ENCODE data around the gene SLC4A1AP. TPM values are rescaled to one million over a fixed set of nuclear protein-coding genes. Genes with fewer than 3 reads are reported as not detected.

The SLC4A1AP gene
- total and polyA plus RNA-seq, 9 of the 15 experiments (the other 6 are each of a cell fraction or from before 2014, with no cell fraction given), result 8.1 to 40.5 (median 35.3) TPM

DNA sequence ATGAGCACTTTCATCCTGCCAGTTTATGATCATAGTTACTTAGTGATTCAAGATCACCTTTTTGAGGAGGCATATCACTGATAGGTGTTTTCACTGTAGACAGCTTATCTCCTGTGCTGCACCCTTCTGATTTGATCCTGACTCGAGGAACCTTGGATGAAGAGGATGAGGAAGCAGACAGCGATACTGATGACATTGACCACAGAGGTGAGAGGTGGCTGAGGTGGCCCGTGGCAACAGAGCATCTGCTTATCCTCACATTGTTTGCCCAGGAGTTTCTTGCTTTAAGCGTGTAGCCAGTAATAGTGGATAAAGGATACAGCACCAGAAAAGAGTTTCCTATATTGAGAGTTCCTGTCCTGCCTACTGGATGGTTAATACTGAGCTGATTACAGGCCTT, 16.0 kb upstream of the SLC4A1AP start (continued):
- TF ChIP-seq CTCFL (IDR thresholded peaks at IDR 0.05; ENCODE audit: borderline replicate concordance, insufficient read depth, low read depth, low read length, poor library complexity, severe bottlenecking) (no peak), ZNF311 (CRISPR knock-in tag; IDR thresholded peaks at IDR 0.05) (no peak), FOXA3 (CRISPR knock-in tag; conservative IDR thresholded peaks at IDR 0.05 in 1 of 2, IDR thresholded peaks at IDR 0.05 in 1 of 2) (peak in 1 of 2 experiments; percentile 67; a peak in 1 of 4 replicates), ZNF280A (IDR thresholded peaks at IDR 0.05; ENCODE audit: low read depth, partially characterized antibody) (no peak), GTF3C2 (IDR thresholded peaks at IDR 0.05; ENCODE audit: borderline replicate concordance, extremely low read depth, insufficient read length) (no peak)
- TF ChIP-seq, protein P1, sequence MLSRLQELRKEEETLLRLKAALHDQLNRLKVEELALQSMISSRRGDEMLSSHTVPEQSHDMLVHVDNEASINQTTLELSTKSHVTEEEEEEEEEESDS (CRISPR knock-in tag; IDR thresholded peaks at IDR 0.05), result no peak
- TF ChIP-seq, protein P2, sequence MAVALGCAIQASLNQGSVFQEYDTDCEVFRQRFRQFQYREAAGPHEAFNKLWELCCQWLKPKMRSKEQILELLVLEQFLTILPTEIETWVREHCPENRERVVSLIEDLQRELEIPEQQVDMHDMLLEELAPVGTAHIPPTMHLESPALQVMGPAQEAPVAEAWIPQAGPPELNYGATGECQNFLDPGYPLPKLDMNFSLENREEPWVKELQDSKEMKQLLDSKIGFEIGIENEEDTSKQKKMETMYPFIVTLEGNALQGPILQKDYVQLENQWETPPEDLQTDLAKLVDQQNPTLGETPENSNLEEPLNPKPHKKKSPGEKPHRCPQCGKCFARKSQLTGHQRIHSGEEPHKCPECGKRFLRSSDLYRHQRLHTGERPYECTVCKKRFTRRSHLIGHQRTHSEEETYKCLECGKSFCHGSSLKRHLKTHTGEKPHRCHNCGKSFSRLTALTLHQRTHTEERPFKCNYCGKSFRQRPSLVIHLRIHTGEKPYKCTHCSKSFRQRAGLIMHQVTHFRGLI (CRISPR knock-in tag; IDR thresholded peaks at IDR 0.05), result no peak
